HepG2 (cell line): ENCODE results near the gene TAGAP. TPM values are rescaled to one million over a fixed set of nuclear protein-coding genes. Genes with fewer than 3 reads are reported as not detected.

Source experiments
- ATAC-seq: fragments of 200-7000 bp; cut with Tn5 transposase; 3 replicates; pipeline ENCODE4 v1.9.1; 2020; ENCODE audit warnings: mild to moderate bottlenecking, moderate library complexity
- BruUV-seq: library from RNA; stranded (reverse); fragments of 400-500 nt; replicated peaks from 2 replicates; lab custom pipeline; 2021; lab: Mats Ljungman, UMichigan
- CTCF ChIA-PET: fragments of 300-600 bp; formaldehyde crosslinking; extraction: SDS; loops from one replicate; lab custom pipeline; 2021; ENCODE audit warnings: low total read pairs, inconsistent platforms, low intra/inter-chr PET ratio; lab: Yijun Ruan, JAX
- POLR2A ChIA-PET: fragments of 350-600 bp; sonication (Branson Sonifier 250); formaldehyde crosslinking; loops from one replicate; lab custom pipeline; 2020; ENCODE audit warnings: antibody characterized with exemption, inconsistent platforms; lab: Yijun Ruan, JAX
- DNase-seq: peaks from one replicate; pipeline ENCODE4 v3.0.0-alpha.2; 2015; ENCODE audit warnings: low spot score
- FAIRE-seq: peaks from 3 replicates; lab custom pipeline; 2011; peaks lifted over from hg19 to GRCh38; lab: Jason Lieb, UNC
- H2AFZ ChIP-seq: one replicate; pipeline ENCODE4 v1.6.1; 2011; ENCODE audit warnings: low read length, inconsistent platforms
- H3K27ac ChIP-seq: fragments of 300-600 bp; 3 replicates; pipeline ENCODE4 v1.8.0; 2011; ENCODE audit warnings: mixed run types, mild to moderate bottlenecking, mixed read lengths, low read length, inconsistent platforms; ENCODE audit not compliant: insufficient read depth; ENCODE audit errors: extremely low read length
- H3K27me3 ChIP-seq, 2 experiments: fragments of 200-600 bp in 1 of 2; 2 replicates in 1 of 2; 3 replicates in 1 of 2; pipeline versions ENCODE4 v1.6.0 to v1.8.0; 2011; ENCODE audit warnings: low read length in 2 of 2, mild to moderate bottlenecking in 2 of 2, moderate library complexity in 2 of 2, inconsistent platforms in 1 of 2; ENCODE audit not compliant: insufficient read depth in 2 of 2, control insufficient read depth in 1 of 2
- H3K36me3 ChIP-seq, 2 experiments: fragments of 200-600 bp in 1 of 2; replicated peaks in 1 of 2; 2 replicates in 1 of 2; 3 replicates in 1 of 2; pipeline versions ENCODE4 v1.5.1 to v1.8.0; 2011; ENCODE audit warnings: low read length in 2 of 2, inconsistent platforms in 1 of 2; ENCODE audit not compliant: insufficient read depth in 2 of 2, control insufficient read depth in 1 of 2
- H3K4me1 ChIP-seq: 2 replicates; pipeline ENCODE4 v1.5.1; 2012; ENCODE audit warnings: low read length, inconsistent platforms; ENCODE audit not compliant: insufficient read depth
- H3K4me2 ChIP-seq: 2 replicates; pipeline ENCODE4 v1.6.0; 2011; ENCODE audit warnings: low read depth, low read length, inconsistent platforms
- H3K4me3 ChIP-seq, 3 experiments: fragments of 200-600 bp in 1 of 3; sonication (generic), shearing (Covaris generic) in 1 of 3; replicated peaks in 1 of 3; 2 replicates each; pipeline ENCODE4 v1.5.1; 2011 to 2016; ENCODE audit warnings: low read length in 3 of 3, inconsistent platforms in 2 of 3, low read depth in 2 of 3, mild to moderate bottlenecking in 2 of 3, control low read depth in 1 of 3, mixed read lengths in 1 of 3; ENCODE audit not compliant: insufficient read depth in 1 of 3
- H3K79me2 ChIP-seq: one replicate; pipeline ENCODE4 v1.6.1; 2011; ENCODE audit warnings: low read length, inconsistent platforms; ENCODE audit not compliant: insufficient read depth
- H3K9ac ChIP-seq: 2 replicates; pipeline ENCODE4 v1.6.0; 2011; ENCODE audit warnings: mild to moderate bottlenecking, low read depth, low read length, inconsistent platforms; ENCODE audit not compliant: insufficient read depth
- H3K9me3 ChIP-seq: 2 replicates; pipeline ENCODE4 v1.5.1; 2012; ENCODE audit warnings: mild to moderate bottlenecking, low read length
- H4K20me1 ChIP-seq: 2 replicates; pipeline ENCODE4 v1.6.0; 2011; ENCODE audit warnings: inconsistent platforms, mild to moderate bottlenecking, low read length, moderate library complexity; ENCODE audit not compliant: insufficient read depth
- HDAC1 ChIP-seq: sonication (generic); formaldehyde crosslinking; IDR thresholded peaks from 2 replicates; pipeline ENCODE4 v1.5.1; 2020; ENCODE audit warnings: mild to moderate bottlenecking, missing genetic modification reagents
- PRDM15 ChIP-seq: sonication (generic); formaldehyde crosslinking; IDR thresholded peaks from 2 replicates; pipeline ENCODE4 v1.4.0; 2020; ENCODE audit warnings: missing genetic modification reagents
- TERF1 ChIP-seq: sonication (generic); formaldehyde crosslinking; IDR thresholded peaks from 2 replicates; pipeline ENCODE4 v1.8.0; 2022; ENCODE audit warnings: mild to moderate bottlenecking, missing genetic modification reagents, moderate library complexity
- ZFP36 ChIP-seq: fragments of 150-350 bp; IDR thresholded peaks from 2 replicates; pipeline ENCODE4 v1.6.1; 2018; ENCODE audit warnings: borderline replicate concordance, low read length, low read depth; ENCODE audit not compliant: partially characterized antibody
- ZNF205 ChIP-seq: IDR thresholded peaks from 2 replicates; pipeline ENCODE4 v1.6.1; 2018; ENCODE audit warnings: missing biosample characterization, missing genetic modification reagents
- ZNF383 ChIP-seq: sonication (generic); formaldehyde crosslinking; IDR thresholded peaks from 2 replicates; pipeline ENCODE4 v1.4.0; 2020; ENCODE audit warnings: missing genetic modification reagents, mild to moderate bottlenecking, borderline replicate concordance
- ZNF740 ChIP-seq: sonication (generic); formaldehyde crosslinking; IDR thresholded peaks from 2 replicates; pipeline ENCODE4 v1.4.0; 2020; ENCODE audit warnings: missing genetic modification reagents
- ZNF775 ChIP-seq: sonication (generic); formaldehyde crosslinking; IDR thresholded peaks from 2 replicates; pipeline ENCODE4 v1.4.0; 2020; ENCODE audit warnings: missing genetic modification reagents, mild to moderate bottlenecking, moderate library complexity, borderline replicate concordance
- WGBS: methylation state at CpG from one replicate; pipeline ENCODE4 v1.1.6; 2017; ENCODE audit warnings: low lambda C conversion rate; 5-methylcytosine and 5-hydroxymethylcytosine counted together
- in situ Hi-C: cut with HindIII; loops from 2 replicates; pipeline ENCODE4 v1.10.0; 2017; ENCODE audit warnings: low pct_unique_long_range_greater_than_20kb; ENCODE audit not compliant: extremely low pct_ligation_motif_present
- intact Hi-C: fragments of 100-400 bp; cut with micrococcal nuclease; formaldehyde crosslinking; loops from one replicate; pipeline ENCODE4 v1.10.0; 2022; ENCODE audit not compliant: unreplicated experiment
- polyA plus RNA-seq, 8 experiments: library from polyadenylated mRNA; depleted of rRNA in 3 of 8; stranded (reverse) in 7 of 8; unstranded in 1 of 8; fragments of >200 nt; fragmentation: Illumina TruSeq in 4 of 8; extraction: Trizol in 4 of 8; gene quantifications; 2 replicates each; pipeline versions ENCODE4 v1.2.1 to v1.2.3, GENCODE V29; 2011 to 2016; ENCODE audit warnings: low read depth in 4 of 8, missing spikeins in 1 of 8, mixed read lengths in 1 of 8; ENCODE audit not compliant: insufficient read depth in 1 of 8
- total RNA-seq, 5 experiments: library from RNA; depleted of rRNA; stranded (reverse); fragments of >200 nt; fragmentation: Illumina TruSeq; extraction: Trizol; gene quantifications; 2 replicates each; pipeline ENCODE4 v1.2.3, GENCODE V29; 2016; ENCODE audit warnings: low read depth in 1 of 5

Gene TAGAP
- total and polyA plus RNA-seq, 2 of the 13 experiments (the other 11 are each of a cell fraction or from before 2014, with no cell fraction given), result not detected

GRCh38 chr6:159037756-159038290 lies 7.0 kb downstream of the TAGAP start:
- intact Hi-C loops (no loop called here), in situ Hi-C loops (no loop called here)
- CTCF ChIA-PET, result no interaction called here
- DNase-seq, result no peak
- Histone ChIP-seq H3K27ac (no peak overlapping the region), H4K20me1 (no peaks in the 10 kb centered on the region), H2AFZ (no peak overlapping the region), H3K36me3 (no peaks in the 10 kb centered on the region), H3K9ac (no peak overlapping the region), H3K4me2 (no peak overlapping the region), H3K27me3 (peaks cover 9 to 54% of the 10 kb centered on the region in 2 experiments; a peak in 4 of 5 replicates), H3K4me3 (no peak overlapping the region), H3K9me3 (no peaks in the 10 kb centered on the region), H3K4me1 (peaks cover 8% of the 10 kb centered on the region), H3K79me2 (no peaks in the 10 kb centered on the region)
- BruUV-seq, result no TSS peak
- POLR2A ChIA-PET, result no interaction called here
- TF ChIP-seq PRDM15 (CRISPR knock-in tag) (peak; percentile 87), ZNF775 (CRISPR knock-in tag) (no peak), ZFP36 (no peak), ZNF740 (CRISPR knock-in tag) (no peak), HDAC1 (CRISPR knock-in tag) (no peak), TERF1 (CRISPR knock-in tag) (no peak), ZNF205 (CRISPR knock-in tag) (no peak), ZNF383 (CRISPR knock-in tag) (no peak)
- FAIRE-seq, result no peak
- 32% methylated on average over 5 of the region's 5 CpGs for WGBS
- ATAC-seq, result no peak
